Vagina (tissue), 2 donors: ENCODE data around the gene PRDX6.

Experiments
- POLR2A ChIP-seq, 2 donors: fragments of 450-650 bp; IDR thresholded peaks; one replicate each; pipeline ENCODE4 v1.6.1; 2017; ENCODE audit warnings: antibody characterized with exemption in 2 of 2, mild to moderate bottlenecking in 2 of 2, moderate library complexity in 2 of 2
- POLR2AphosphoS5 ChIP-seq, 2 donors: sonication (generic); formaldehyde crosslinking; IDR thresholded peaks; one replicate each; pipeline ENCODE4 v1.9.0; 2017; ENCODE audit warnings: antibody characterized with exemption in 2 of 2, mild to moderate bottlenecking in 2 of 2, low read depth in 1 of 2; ENCODE audit not compliant: insufficient read depth in 1 of 2
- TF ChIP-seq, protein P1 (sequence below), 3 experiments: fragments of 450-650 bp in 2 of 3; fragments of 200-600 bp in 1 of 3; sonication (generic) in 1 of 3; IDR thresholded peaks; one replicate each; pipeline ENCODE4 v1.5.1; 2017 to 2019; ENCODE audit warnings: antibody characterized with exemption in 3 of 3, mild to moderate bottlenecking in 2 of 3, moderate library complexity in 2 of 3

GRCh38 chr1:173506437-173506836, 29.3 kb downstream of the PRDX6 start:
- TF ChIP-seq, protein P1, sequence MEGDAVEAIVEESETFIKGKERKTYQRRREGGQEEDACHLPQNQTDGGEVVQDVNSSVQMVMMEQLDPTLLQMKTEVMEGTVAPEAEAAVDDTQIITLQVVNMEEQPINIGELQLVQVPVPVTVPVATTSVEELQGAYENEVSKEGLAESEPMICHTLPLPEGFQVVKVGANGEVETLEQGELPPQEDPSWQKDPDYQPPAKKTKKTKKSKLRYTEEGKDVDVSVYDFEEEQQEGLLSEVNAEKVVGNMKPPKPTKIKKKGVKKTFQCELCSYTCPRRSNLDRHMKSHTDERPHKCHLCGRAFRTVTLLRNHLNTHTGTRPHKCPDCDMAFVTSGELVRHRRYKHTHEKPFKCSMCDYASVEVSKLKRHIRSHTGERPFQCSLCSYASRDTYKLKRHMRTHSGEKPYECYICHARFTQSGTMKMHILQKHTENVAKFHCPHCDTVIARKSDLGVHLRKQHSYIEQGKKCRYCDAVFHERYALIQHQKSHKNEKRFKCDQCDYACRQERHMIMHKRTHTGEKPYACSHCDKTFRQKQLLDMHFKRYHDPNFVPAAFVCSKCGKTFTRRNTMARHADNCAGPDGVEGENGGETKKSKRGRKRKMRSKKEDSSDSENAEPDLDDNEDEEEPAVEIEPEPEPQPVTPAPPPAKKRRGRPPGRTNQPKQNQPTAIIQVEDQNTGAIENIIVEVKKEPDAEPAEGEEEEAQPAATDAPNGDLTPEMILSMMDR (IDR thresholded peaks at IDR 0.05), result no peak
- TF ChIP-seq POLR2A (IDR thresholded peaks at IDR 0.05), result no peak
- no peak for TF ChIP-seq POLR2AphosphoS5 (IDR thresholded peaks at IDR 0.05; ENCODE audit: insufficient read depth in 1 of 2, low read depth in 1 of 2)
